Measurements from ENCODE around the gene KRTAP9-6. TPM values are rescaled to one million over a fixed set of nuclear protein-coding genes. Genes with fewer than 3 reads are reported as not detected.

Gene KRTAP9-6
- total RNA-seq, 1 experiment from 2014 or later: not detected

DNA sequence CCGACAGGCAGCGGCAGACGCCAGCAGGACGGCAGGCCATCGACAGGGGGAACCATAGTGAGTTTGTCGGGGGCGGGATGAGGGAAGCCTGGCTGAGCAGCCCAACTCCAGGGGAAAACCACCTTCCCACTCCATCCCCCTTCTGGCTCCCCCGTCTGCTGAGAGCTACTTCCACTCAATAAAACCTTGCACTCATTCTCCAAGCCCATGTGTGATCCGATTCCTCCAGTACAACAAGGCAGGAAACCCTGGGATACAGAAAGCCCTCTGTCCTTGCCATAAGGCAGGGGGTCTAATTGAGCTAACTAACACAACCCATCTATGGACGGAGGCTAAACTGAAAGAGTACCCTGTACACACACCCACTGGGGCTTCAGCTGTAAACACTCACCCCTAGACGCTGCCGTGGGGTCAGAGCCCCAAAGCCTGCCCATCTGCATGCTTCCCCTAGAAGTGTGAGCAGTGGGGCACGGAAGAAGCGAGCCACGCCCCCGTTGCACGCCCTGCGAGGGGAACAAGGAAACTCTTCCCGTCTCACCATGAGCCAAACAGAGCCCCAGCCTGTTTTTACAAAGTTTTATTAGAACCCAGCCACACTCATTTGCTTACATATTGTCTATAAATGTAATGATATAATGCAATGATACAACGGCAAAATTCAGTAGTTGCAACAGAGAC lies 33.4 kb downstream of the KRTAP9-6 start:
- intact Hi-C loops (cut with micrococcal nuclease; ENCODE audit: unreplicated experiment): no loop called here
- no TSS peak for BruUV-seq (replicated peaks)
- Histone ChIP-seq H3K4me1 (ENCODE audit: insufficient read depth, low read length, poor library complexity, severe bottlenecking) (no peaks in the 10 kb centered on the region), H3K36me3 (ENCODE audit: insufficient read depth, low read length, poor library complexity, severe bottlenecking) (no peaks in the 10 kb centered on the region), H3K27ac (ENCODE audit: low read depth, low read length, poor library complexity, severe bottlenecking) (no peak overlapping the region), H3K27me3 (replicated peaks; ENCODE audit: insufficient read depth, low read depth, low read length, poor library complexity) (no peaks in the 10 kb centered on the region), H3K9me3 (ENCODE audit: low read depth, low read length, poor library complexity, severe bottlenecking) (no peaks in the 10 kb centered on the region), H3K4me3 (ENCODE audit: low read depth, low read length, poor library complexity, severe bottlenecking) (no peak overlapping the region)
- no peak for DNase-seq (ENCODE audit: low spot score)
- POLR2A ChIA-PET (ENCODE audit: low non-redundant PET): no interaction called here
- TF ChIP-seq, protein P1, sequence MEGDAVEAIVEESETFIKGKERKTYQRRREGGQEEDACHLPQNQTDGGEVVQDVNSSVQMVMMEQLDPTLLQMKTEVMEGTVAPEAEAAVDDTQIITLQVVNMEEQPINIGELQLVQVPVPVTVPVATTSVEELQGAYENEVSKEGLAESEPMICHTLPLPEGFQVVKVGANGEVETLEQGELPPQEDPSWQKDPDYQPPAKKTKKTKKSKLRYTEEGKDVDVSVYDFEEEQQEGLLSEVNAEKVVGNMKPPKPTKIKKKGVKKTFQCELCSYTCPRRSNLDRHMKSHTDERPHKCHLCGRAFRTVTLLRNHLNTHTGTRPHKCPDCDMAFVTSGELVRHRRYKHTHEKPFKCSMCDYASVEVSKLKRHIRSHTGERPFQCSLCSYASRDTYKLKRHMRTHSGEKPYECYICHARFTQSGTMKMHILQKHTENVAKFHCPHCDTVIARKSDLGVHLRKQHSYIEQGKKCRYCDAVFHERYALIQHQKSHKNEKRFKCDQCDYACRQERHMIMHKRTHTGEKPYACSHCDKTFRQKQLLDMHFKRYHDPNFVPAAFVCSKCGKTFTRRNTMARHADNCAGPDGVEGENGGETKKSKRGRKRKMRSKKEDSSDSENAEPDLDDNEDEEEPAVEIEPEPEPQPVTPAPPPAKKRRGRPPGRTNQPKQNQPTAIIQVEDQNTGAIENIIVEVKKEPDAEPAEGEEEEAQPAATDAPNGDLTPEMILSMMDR (conservative IDR thresholded peaks at IDR 0.05; ENCODE audit: low read depth, low read length): no peak
- TF ChIP-seq EZH2 (IDR thresholded peaks at IDR 0.05; ENCODE audit: borderline replicate concordance, low read depth, low read length, poor library complexity, severe bottlenecking): no peak
- CTCF ChIA-PET: no interaction called here

DNA sequence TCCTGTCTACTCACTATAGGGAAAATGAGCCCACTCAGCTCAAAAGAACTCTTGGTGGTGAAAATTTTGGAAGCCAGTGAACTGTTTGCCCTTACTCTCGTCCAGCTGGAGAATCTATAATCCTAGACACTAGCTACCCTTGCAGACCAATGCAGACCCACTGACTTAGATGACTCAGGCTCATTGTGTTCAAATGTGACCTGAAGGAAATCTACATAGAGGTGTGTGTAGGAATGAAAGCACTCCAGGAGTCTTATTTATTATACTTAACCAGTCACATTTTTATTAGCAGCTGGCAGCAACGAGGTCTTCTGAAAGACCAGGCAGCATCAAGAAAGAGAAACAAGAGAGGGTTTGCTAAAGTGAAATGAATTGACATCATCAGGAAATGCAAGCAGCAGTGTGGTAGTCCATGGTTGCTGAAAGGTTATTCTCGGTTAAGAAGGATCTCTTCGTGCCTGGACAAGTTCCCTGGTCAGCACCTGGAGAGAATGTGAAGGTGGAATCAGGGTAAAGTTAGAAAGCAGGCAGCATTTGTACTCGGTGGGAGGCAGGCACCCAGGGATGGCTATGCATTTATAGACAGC lies 36.1 kb downstream of the KRTAP9-6 start:
- TF ChIP-seq, protein P1 (conservative IDR thresholded peaks at IDR 0.05; ENCODE audit: low read depth, low read length): no peak
- no peak for TF ChIP-seq EZH2 (IDR thresholded peaks at IDR 0.05; ENCODE audit: borderline replicate concordance, low read depth, low read length, poor library complexity, severe bottlenecking)
- no peak overlapping the region for H3K4me3 ChIP-seq (ENCODE audit: low read depth, low read length, poor library complexity, severe bottlenecking)
- BruUV-seq (replicated peaks): no TSS peak
- H3K4me1 ChIP-seq (ENCODE audit: insufficient read depth, low read length, poor library complexity, severe bottlenecking): no peaks in the 10 kb centered on the region
- H3K27ac ChIP-seq (ENCODE audit: low read depth, low read length, poor library complexity, severe bottlenecking): no peak overlapping the region
- ChIA-PET POLR2A (ENCODE audit: low non-redundant PET) (no interaction called here), CTCF (no interaction called here)
- intact Hi-C loops (cut with micrococcal nuclease; ENCODE audit: unreplicated experiment): no loop called here
- H3K27me3 ChIP-seq (replicated peaks; ENCODE audit: insufficient read depth, low read depth, low read length, poor library complexity): no peaks in the 10 kb centered on the region
- H3K9me3 ChIP-seq (ENCODE audit: low read depth, low read length, poor library complexity, severe bottlenecking): no peaks in the 10 kb centered on the region
- DNase-seq (ENCODE audit: low spot score): no peak
- no peaks in the 10 kb centered on the region for H3K36me3 ChIP-seq (ENCODE audit: insufficient read depth, low read length, poor library complexity, severe bottlenecking)

DNA sequence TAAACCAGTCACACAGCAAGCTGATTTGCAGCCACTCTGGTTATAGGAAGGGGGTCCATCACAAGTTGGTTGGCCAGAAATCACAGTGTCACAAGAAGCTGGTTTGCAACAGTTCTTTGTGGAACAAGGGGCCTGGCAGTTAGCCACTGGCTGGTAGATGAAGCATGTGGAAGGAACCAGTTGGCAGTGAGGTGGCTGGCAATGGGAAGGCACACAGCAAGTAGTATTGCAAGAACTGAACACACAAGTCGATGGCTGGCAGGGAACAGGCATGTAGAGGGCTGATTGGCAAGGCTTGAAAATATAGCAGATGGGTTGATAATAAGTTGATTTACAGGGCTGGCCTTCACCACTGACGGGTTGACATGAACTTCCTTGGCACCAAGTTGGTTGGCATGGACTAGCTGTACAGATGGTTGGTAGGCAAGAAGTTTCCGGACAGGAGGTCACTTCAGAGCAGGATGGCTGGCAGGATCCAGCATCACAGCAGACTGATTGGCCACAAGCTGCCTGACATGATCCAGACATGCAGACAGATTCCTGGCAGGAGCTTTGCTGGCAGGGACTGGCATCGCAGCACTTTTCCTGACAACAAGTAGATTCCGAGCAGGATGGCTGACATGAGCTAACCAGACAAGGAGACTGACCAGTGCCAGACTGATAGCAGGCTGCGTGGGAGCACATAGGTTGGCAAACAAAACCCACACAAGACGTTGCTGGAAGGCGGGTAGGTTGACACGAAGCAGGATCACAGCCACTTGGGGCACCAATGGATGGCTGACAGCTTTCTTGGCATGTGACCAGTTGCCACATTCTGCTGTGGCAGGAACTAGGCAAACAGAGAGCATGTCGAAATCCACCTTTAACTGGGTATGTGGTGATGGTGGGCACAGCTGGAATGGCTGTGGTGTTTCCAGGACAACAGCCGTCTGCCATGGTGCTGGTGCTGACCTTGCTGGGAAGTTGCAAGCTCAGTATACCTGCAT lies 37.0 kb downstream of the KRTAP9-6 start, which contains the start of gene KRTAP29-1:
KRTAP29-1 (minus strand) TSS at position 936 of the 986 bp plus-strand sequence; CDS start at position 936, 0 bp downstream.
- H3K27ac ChIP-seq (ENCODE audit: low read depth, low read length, poor library complexity, severe bottlenecking): no peak within 1 kb of the TSS
- H3K4me3 ChIP-seq (ENCODE audit: low read depth, low read length, poor library complexity, severe bottlenecking): no peak within 1 kb of the TSS
- no peak for DNase-seq (ENCODE audit: low spot score)
- H3K4me1 ChIP-seq (ENCODE audit: insufficient read depth, low read length, poor library complexity, severe bottlenecking): no peaks in the 10 kb centered on the region
- no peaks in the 10 kb centered on the region for H3K36me3 ChIP-seq (ENCODE audit: insufficient read depth, low read length, poor library complexity, severe bottlenecking)
- intact Hi-C loops (cut with micrococcal nuclease; ENCODE audit: unreplicated experiment): no loop called here
- TF ChIP-seq EZH2 (IDR thresholded peaks at IDR 0.05; ENCODE audit: borderline replicate concordance, low read depth, low read length, poor library complexity, severe bottlenecking): no peak
- TF ChIP-seq, protein P1 (conservative IDR thresholded peaks at IDR 0.05; ENCODE audit: low read depth, low read length): no peak
- no peaks in the 10 kb centered on the region for H3K9me3 ChIP-seq (ENCODE audit: low read depth, low read length, poor library complexity, severe bottlenecking)
- no peaks in the 10 kb centered on the region for H3K27me3 ChIP-seq (replicated peaks; ENCODE audit: insufficient read depth, low read depth, low read length, poor library complexity)
- CTCF ChIA-PET: no interaction called here
- no TSS peak for BruUV-seq (replicated peaks)
- POLR2A ChIA-PET (ENCODE audit: low non-redundant PET): no interaction called here
